OCI-LY1 (cell line): ENCODE results near the gene HSPB2.

Experiments used
- CTCF ChIP-seq: fragments of 200-600 bp; sonication (generic), shearing (Covaris generic); IDR thresholded peaks from 2 replicates; pipeline ENCODE4 v1.5.1; 2017; ENCODE audit warnings: mild to moderate bottlenecking, antibody characterized with exemption, low read length, moderate library complexity, mixed read lengths
- EZH2 ChIP-seq: fragments of 200-600 bp; sonication (generic), shearing (Covaris generic); IDR thresholded peaks from 2 replicates; pipeline ENCODE4 v1.8.0; 2017; ENCODE audit warnings: borderline replicate concordance, mixed run types, mild to moderate bottlenecking, antibody characterized with exemption, low read length, moderate library complexity, mixed read lengths

- TF ChIP-seq EZH2 (no peak), CTCF (no peak)
Observed at GRCh38 chr11:111922803-111923202, 10.3 kb downstream of the HSPB2 start.
